ENCODE measurements around the gene RAPGEF3. TPM values are rescaled to one million over a fixed set of nuclear protein-coding genes. Genes with fewer than 3 reads are reported as not detected.
A peak's percentile ranks its signal among the peaks of the same experiment; 100 is the strongest.

RAPGEF3 gene
- total RNA-seq, 2 experiments from 2014 or later = 0.24 TPM; not detected in 1

DNA sequence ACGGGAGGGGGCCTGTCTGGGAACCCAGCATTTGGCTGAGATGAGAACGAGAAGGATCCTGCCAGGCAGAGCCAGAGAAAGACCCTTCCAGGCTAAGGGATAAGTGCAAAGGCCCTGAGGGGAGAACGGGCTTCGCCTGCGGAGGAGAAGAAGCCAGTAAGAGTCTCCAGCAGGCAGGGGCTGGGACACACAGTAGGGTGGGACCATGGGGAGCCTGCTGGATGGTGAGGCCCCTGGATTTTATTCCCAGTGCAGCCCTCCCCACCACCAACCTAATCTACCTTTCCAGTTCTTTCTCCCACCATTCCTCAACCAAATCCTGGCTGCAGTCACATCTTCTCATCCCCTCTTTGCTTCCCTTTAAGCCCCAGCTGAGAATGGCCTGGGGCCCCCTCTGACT, 12.6 kb downstream of the RAPGEF3 start:
- no peaks in the 10 kb centered on the region for H3K36me3 Mint-ChIP-seq (ENCODE audit: low read depth)
- H3K9me3 Mint-ChIP-seq (ENCODE audit: insufficient read depth) = no peaks in the 10 kb centered on the region
- POLR2A ChIA-PET = no interaction called here
- peaks cover 14% of the 10 kb centered on the region for H3K4me1 Mint-ChIP-seq (ENCODE audit: low read depth)
- DNase-seq (no peak), ATAC-seq (no peak)
- no peak overlapping the region for H3K27ac Mint-ChIP-seq
- CTCF ChIA-PET = interaction anchor here (8.5 to 17.0 kb wide), 2 partner anchors 12 to 34 kb away, joined by 271 to 297 read pairs; partner anchors contain the start of genes RAPGEF3 and RPAP3
- peaks cover 24% of the 10 kb centered on the region for H3K27me3 Mint-ChIP-seq (ENCODE audit: low read depth)
- no peak overlapping the region for H3K4me3 Mint-ChIP-seq

DNA sequence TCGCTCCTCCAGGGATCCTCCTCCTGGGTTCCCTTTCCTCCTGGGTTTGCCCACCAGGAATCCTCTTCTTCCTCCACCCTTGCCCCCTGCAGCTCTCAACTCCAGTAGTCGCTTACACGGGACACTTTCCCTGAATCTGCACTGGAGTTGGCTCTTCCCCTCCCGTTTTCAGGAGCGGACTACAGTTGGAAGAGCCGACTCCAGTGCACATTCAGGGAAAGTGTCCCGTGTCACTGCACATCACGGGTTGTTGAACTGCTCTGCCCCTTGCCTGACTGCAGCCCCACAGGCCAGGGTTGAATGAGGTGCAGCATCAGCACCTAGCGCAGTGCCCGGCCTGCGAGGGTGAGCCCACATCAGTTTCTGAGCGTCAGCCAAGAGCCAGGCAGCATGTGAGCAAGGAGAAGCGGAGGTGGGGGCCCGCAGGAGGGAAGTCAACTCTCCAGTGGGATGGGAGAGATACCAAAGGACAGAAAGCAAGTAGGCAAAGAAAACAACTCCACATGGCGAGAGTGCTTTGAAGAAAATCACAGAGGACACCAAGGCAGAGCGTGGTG, 13.1 kb downstream of the RAPGEF3 start:
- ATAC-seq (no peak), DNase-seq (no peak)
- POLR2A ChIA-PET = no interaction called here
- CTCF ChIA-PET = interaction anchor here (3.8 to 17.0 kb wide), 7 partner anchors 13 to 91 kb away, joined by 26 to 646 read pairs (median 271); partner anchors contain the start of genes ENDOU, HDAC7, RAPGEF3 and RPAP3
- peaks cover 24% of the 10 kb centered on the region for H3K27me3 Mint-ChIP-seq (ENCODE audit: low read depth)
- H3K36me3 Mint-ChIP-seq (ENCODE audit: low read depth) = no peaks in the 10 kb centered on the region
- no peak overlapping the region for H3K4me3 Mint-ChIP-seq
- H3K4me1 Mint-ChIP-seq (ENCODE audit: low read depth) = peaks cover 17% of the 10 kb centered on the region
- no peaks in the 10 kb centered on the region for H3K9me3 Mint-ChIP-seq (ENCODE audit: insufficient read depth)
- H3K27ac Mint-ChIP-seq = no peak overlapping the region

DNA sequence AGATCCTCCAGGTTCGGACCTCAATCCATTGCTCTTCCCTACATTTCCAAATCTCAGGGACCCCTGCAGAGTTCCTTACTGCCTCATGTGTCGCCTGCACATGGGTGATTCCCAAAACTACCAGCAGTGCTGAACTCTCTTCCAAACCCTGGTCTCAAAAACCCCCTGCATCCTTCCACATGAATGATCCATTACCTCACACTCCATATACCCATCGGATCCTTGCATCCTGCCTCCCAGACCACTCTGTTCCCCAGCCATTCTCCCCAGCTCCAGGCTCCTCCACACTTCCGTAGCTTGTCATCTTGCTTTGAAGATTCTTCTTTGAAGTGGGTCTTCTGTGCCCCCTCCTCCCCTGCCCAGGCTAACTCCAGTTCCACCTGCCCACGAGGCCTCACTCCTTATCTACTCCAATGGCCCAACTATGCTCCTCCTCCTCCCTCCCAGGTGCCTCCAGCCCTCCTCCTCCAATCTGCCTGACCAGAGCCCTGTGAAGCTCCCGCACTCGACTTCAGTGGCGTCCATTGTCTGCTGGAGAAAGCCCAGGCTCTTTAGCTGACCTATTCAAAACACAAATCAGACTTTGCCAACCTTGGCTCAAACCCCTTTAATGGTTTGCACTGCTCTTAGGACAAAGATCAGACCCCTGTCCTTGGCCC, 13.8 kb downstream of the RAPGEF3 start:
- ATAC-seq = no peak
- ChIA-PET POLR2A (interaction anchor here (0.9 to 2.4 kb wide), 2 partner anchors 22 to 93 kb away, joined by 3 to 8 read pairs; no protein-coding TSS in a partner anchor), CTCF (interaction anchor here (0.7 to 17.0 kb wide), 16 partner anchors 10 to 219 kb away, joined by 3 to 646 read pairs (median 32); partner anchors contain the start of genes ENDOU, HDAC7, RAPGEF3 and RPAP3)
- no peak for DNase-seq
- Mint-ChIP-seq H3K9me3 (ENCODE audit: insufficient read depth) (no peaks in the 10 kb centered on the region), H3K27me3 (ENCODE audit: low read depth) (peaks cover 24% of the 10 kb centered on the region), H3K27ac (no peak overlapping the region), H3K36me3 (ENCODE audit: low read depth) (no peaks in the 10 kb centered on the region), H3K4me1 (ENCODE audit: low read depth) (peaks cover 20% of the 10 kb centered on the region), H3K4me3 (no peak overlapping the region)

DNA sequence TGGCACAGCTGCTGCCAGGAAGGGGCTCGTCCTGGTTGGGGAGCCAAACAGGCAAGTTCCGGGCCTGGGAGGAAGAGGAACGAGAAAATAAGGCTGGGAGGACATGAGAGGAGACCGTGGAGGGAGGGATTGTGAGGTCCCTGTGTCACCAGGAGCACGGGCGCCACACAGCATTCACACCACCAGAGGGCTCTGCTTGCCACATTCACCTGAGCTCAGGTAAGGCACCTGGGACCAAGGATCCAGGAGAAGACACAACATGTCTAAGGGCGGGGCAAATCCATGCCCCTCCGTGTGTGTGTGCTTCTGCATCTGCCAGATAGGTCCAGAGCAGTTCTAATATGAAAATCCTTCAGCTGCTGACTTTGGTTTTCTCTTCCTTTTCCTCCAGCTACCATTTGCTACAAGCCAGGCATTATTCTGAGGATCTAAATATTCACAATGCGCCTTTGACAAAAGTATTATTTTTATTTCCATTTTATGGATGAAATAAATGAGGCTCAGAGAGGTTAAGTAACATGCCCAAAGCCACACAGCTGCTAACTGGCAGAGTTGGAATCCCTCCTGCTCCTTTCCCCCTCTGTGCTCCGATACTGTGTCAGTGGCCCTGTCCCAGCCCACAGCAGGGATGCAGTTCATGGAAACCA, 14.6 kb downstream of the RAPGEF3 start:
- POLR2A ChIA-PET = interaction anchor here (0.9 to 2.4 kb wide), 2 partner anchors 23 to 94 kb away, joined by 3 to 8 read pairs; no protein-coding TSS in a partner anchor
- CTCF ChIA-PET = interaction anchor here (0.7 to 17.0 kb wide), 18 partner anchors 9 to 455 kb away, joined by 3 to 646 read pairs (median 20); partner anchors contain the start of genes ENDOU, HDAC7, RAPGEF3 and RPAP3
- Mint-ChIP-seq H3K36me3 (ENCODE audit: low read depth) (no peaks in the 10 kb centered on the region), H3K27me3 (ENCODE audit: low read depth) (peaks cover 23% of the 10 kb centered on the region), H3K4me3 (no peak overlapping the region), H3K27ac (no peak overlapping the region), H3K9me3 (ENCODE audit: insufficient read depth) (no peaks in the 10 kb centered on the region), H3K4me1 (ENCODE audit: low read depth) (peaks cover 26% of the 10 kb centered on the region)
- DNase-seq = peak; percentile 70
- peak; percentile 37 for ATAC-seq

DNA sequence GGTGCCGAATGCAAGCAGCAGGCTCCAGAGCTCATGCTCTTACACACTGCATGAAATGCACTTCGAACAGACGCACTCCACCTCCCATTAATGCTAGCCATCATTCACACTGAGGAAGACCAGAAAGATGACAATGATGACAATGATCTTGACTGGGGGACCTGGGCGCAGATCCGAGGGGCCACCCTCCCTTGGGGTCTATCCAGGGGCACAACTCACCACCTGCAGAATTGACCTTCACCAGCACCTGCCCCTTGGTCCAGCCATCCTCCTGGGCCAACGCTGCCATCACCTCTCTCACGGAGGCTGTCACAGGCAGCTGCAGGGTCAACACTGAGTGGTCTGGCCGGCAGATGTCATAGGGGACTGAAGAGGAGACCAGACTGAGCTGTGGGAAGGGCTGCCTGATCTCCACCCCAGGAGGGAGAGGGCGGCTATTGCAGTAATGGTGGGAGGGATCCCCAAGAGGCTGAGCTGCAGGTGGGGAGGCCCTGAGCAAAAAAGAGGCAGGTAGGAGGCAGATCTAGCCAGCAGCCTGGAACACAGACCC, 15.3 kb downstream of the RAPGEF3 start:
- ATAC-seq (no peak), DNase-seq (no peak)
- peaks cover 26% of the 10 kb centered on the region for H3K4me1 Mint-ChIP-seq (ENCODE audit: low read depth)
- ChIA-PET CTCF (interaction anchor here (0.8 to 17.0 kb wide), 28 partner anchors 8 to 711 kb away, joined by 3 to 646 read pairs (median 6); partner anchors contain the start of genes ENDOU, HDAC7, RAPGEF3 and RPAP3), POLR2A (interaction anchor here (2.4 to 2.6 kb wide), 2 partner anchors 12 to 24 kb away, joined by 8 to 9 read pairs; no protein-coding TSS in a partner anchor)
- no peak overlapping the region for H3K4me3 Mint-ChIP-seq
- peaks cover 20% of the 10 kb centered on the region for H3K27me3 Mint-ChIP-seq (ENCODE audit: low read depth)
- H3K36me3 Mint-ChIP-seq (ENCODE audit: low read depth) = no peaks in the 10 kb centered on the region
- H3K9me3 Mint-ChIP-seq (ENCODE audit: insufficient read depth) = no peaks in the 10 kb centered on the region
- no peak overlapping the region for H3K27ac Mint-ChIP-seq

DNA sequence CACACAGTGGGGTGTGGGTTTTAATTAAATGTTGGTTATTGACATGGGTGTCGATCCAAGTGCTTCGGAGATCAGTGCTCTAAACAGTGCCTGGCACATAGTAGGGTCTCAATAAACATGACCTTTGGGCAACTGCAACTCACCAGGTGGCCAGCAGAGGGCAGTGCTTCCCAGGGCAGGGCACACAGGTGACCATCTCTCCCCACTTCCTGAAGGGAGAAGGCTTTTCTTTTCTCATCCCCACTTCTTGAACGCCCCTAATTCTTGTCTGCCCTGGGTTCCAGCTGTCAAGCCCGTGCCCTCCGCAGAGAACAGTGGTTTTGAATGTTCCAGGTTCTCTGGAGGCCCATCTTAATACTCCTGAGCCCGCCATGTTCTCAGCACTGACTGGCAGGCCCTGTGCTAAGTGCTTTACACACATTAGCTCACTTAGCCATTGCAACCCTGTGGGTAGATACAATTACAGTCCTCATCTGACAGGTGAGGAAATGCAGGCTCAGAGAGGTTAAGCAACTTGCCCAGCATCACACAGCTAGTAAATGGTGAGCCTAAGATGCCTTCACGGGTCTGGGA, 16.3 kb downstream of the RAPGEF3 start:
- DNase-seq (peak; percentile 82), ATAC-seq (peak; percentile 55)
- no peak overlapping the region for H3K4me3 Mint-ChIP-seq
- H3K4me1 Mint-ChIP-seq (ENCODE audit: low read depth) = peaks cover 26% of the 10 kb centered on the region
- ChIA-PET POLR2A (interaction anchor here (1.2 to 2.6 kb wide), 4 partner anchors 13 to 96 kb away, joined by 3 to 9 read pairs (median 5); no protein-coding TSS in a partner anchor), CTCF (interaction anchor here (0.6 to 17.0 kb wide), 35 partner anchors 9 to 710 kb away, joined by 3 to 646 read pairs (median 6); partner anchors contain the start of genes ENDOU, HDAC7, RAPGEF3 and RPAP3)
- no peak overlapping the region for H3K27ac Mint-ChIP-seq
- H3K36me3 Mint-ChIP-seq (ENCODE audit: low read depth) = no peaks in the 10 kb centered on the region
- H3K27me3 Mint-ChIP-seq (ENCODE audit: low read depth) = peaks cover 19% of the 10 kb centered on the region
- H3K9me3 Mint-ChIP-seq (ENCODE audit: insufficient read depth) = no peaks in the 10 kb centered on the region

DNA sequence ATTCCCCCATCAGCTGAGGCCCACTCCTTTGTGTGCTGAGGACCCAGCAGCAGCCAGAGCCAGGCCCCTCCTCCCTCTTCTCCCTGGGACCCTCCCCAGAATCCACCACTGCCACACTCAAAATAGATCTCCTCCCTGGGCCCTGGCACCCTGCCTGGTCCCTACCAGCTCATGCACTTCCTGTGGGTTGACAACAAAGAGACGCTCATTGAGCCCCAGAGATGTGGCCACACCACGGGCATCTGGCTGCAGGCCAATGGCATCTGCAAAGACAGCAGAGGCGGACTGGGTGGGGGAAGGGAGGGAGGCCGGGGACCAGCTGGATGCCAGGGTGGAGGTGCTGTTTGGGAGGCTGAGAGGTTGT, 17.4 kb downstream of the RAPGEF3 start:
- ATAC-seq (peak; percentile 51), DNase-seq (peak; percentile 60)
- ChIA-PET CTCF (interaction anchor here (0.7 to 17.0 kb wide), 27 partner anchors 10 to 423 kb away, joined by 3 to 646 read pairs (median 6); partner anchors contain the start of genes ENDOU, RAPGEF3, RPAP3 and SLC48A1), POLR2A (interaction anchor here (0.7 to 2.6 kb wide), 5 partner anchors 15 to 97 kb away, joined by 3 to 9 read pairs (median 4); no protein-coding TSS in a partner anchor)
- H3K4me1 Mint-ChIP-seq (ENCODE audit: low read depth) = peaks cover 26% of the 10 kb centered on the region
- no peaks in the 10 kb centered on the region for H3K36me3 Mint-ChIP-seq (ENCODE audit: low read depth)
- H3K27ac Mint-ChIP-seq = peak overlapping the region; percentile 18
- H3K4me3 Mint-ChIP-seq = no peak overlapping the region
- no peaks in the 10 kb centered on the region for H3K9me3 Mint-ChIP-seq (ENCODE audit: insufficient read depth)
- peaks cover 16% of the 10 kb centered on the region for H3K27me3 Mint-ChIP-seq (ENCODE audit: low read depth)

DNA sequence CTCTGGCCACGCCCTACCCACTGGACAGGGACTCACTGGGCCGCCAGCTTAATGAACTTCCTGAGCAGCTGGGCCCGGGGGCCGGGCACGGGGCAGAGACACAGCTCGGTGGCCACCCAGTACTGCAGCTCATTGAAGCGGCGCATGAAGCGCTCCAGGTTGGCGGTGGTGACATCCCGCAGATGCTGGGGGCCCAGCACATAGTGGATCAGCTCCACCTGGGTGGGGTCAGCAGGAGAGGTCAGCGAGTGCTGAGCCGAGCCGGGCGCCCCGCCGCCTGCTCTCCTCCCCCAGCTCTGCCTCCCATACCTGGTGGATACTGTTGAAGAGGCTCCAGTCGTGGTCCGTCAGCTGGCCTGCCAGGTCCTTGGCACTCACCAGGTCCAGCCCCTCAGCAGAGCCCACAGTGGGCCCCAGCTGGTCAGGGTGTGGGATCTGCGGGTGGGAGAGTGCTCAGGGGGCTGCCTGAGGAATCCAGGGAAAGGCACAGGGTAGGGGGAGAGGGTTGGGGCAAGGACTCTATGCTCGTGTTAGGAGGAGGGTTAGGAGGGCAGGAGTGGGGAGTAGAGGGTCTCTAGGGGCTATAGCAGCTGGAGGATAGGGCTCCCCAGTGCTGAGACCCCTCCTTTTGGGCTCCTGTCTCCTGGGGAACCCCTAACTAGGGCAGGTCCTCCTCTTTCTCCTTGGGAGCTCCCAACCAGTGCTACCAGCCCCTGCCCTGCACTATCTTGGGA, 17.9 kb downstream of the RAPGEF3 start:
- Mint-ChIP-seq H3K27ac (peak overlapping the region; percentile 34), H3K4me3 (no peak overlapping the region), H3K4me1 (ENCODE audit: low read depth) (peaks cover 26% of the 10 kb centered on the region), H3K9me3 (ENCODE audit: insufficient read depth) (no peaks in the 10 kb centered on the region), H3K27me3 (ENCODE audit: low read depth) (peaks cover 16% of the 10 kb centered on the region), H3K36me3 (ENCODE audit: low read depth) (no peaks in the 10 kb centered on the region)
- ATAC-seq (peak; percentile 6), DNase-seq (no peak)
- ChIA-PET CTCF (interaction anchor here (1.0 to 17.0 kb wide), 14 partner anchors 9 to 250 kb away, joined by 4 to 646 read pairs (median 46); partner anchors contain the start of genes ENDOU, RAPGEF3, RPAP3 and SLC48A1), POLR2A (interaction anchor here (0.7 to 2.6 kb wide), 5 partner anchors 15 to 98 kb away, joined by 3 to 9 read pairs (median 4); no protein-coding TSS in a partner anchor)

DNA sequence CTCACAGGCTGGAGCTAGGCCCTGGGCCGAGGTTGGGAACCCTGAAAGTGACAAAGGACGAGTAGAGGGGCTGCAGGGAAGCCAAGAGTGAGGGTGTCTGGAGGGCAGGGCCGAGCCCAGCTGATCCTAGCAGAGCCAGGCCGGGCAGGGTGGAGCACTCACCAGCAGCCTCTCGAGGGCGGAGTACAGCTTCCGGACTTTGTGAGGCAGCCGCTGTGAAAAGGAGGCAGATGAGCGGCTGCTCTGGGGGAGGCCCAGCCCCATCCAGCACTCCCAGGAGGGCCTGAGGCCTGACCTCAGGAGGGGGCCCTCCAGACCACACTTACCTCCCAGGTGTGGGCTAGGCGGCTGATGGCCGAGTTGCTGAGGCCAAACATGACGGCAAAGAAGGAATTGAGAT, 18.7 kb downstream of the RAPGEF3 start:
- H3K4me1 Mint-ChIP-seq (ENCODE audit: low read depth) = peaks cover 26% of the 10 kb centered on the region
- peak overlapping the region; percentile 43 for H3K27ac Mint-ChIP-seq
- no peak overlapping the region for H3K4me3 Mint-ChIP-seq
- CTCF ChIA-PET = interaction anchor here (1.6 to 17.0 kb wide), 6 partner anchors 16 to 97 kb away, joined by 6 to 646 read pairs (median 284); partner anchors contain the start of genes ENDOU, RAPGEF3, RPAP3 and SLC48A1
- ATAC-seq (no peak), DNase-seq (no peak)
- H3K27me3 Mint-ChIP-seq (ENCODE audit: low read depth) = peaks cover 15% of the 10 kb centered on the region
- H3K9me3 Mint-ChIP-seq (ENCODE audit: insufficient read depth) = no peaks in the 10 kb centered on the region
- H3K36me3 Mint-ChIP-seq (ENCODE audit: low read depth) = no peaks in the 10 kb centered on the region
- POLR2A ChIA-PET = no interaction called here

DNA sequence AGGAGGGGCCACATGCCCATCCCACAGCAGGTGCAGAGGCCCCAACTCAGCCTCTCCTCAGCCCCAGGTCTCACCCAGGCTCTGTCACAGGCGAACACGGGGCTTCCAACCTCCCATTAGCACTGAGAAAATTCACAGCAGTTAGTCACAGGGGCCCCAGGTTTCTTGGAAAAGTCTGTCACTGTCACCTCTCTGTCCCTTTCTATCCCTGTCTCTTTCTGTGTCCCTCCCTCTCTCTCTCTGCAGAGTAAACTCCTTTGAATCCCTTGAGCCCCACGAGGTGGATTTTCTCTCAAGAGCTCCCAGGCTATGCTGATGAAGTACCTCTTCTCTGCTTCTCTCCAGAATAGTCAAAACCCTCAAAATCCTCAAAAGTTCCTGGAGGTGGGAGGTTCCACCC, 19.4 kb downstream of the RAPGEF3 start:
- no peak overlapping the region for H3K27ac Mint-ChIP-seq
- POLR2A ChIA-PET = interaction anchor here (0.6 kb wide), 1 partner anchor 15 kb away, joined by 4 read pairs; no protein-coding TSS in a partner anchor
- no peak for ATAC-seq

More for the DNA sequence above, 19.4 kb downstream of the RAPGEF3 start:
- CTCF ChIA-PET = interaction anchor here (7.3 to 17.0 kb wide), 4 partner anchors 19 to 97 kb away, joined by 271 to 646 read pairs (median 328); partner anchors contain the start of genes RAPGEF3, RPAP3 and SLC48A1
- peaks cover 11% of the 10 kb centered on the region for H3K27me3 Mint-ChIP-seq (ENCODE audit: low read depth)
- H3K36me3 Mint-ChIP-seq (ENCODE audit: low read depth) = no peaks in the 10 kb centered on the region
- DNase-seq = no peak
- H3K4me3 Mint-ChIP-seq = no peak overlapping the region
- peaks cover 26% of the 10 kb centered on the region for H3K4me1 Mint-ChIP-seq (ENCODE audit: low read depth)
- no peaks in the 10 kb centered on the region for H3K9me3 Mint-ChIP-seq (ENCODE audit: insufficient read depth)
